Measurements from ENCODE around the gene SLC38A7.
A peak's percentile ranks its signal among the peaks of the same experiment; 100 is the strongest.

Gene SLC38A7

DNA sequence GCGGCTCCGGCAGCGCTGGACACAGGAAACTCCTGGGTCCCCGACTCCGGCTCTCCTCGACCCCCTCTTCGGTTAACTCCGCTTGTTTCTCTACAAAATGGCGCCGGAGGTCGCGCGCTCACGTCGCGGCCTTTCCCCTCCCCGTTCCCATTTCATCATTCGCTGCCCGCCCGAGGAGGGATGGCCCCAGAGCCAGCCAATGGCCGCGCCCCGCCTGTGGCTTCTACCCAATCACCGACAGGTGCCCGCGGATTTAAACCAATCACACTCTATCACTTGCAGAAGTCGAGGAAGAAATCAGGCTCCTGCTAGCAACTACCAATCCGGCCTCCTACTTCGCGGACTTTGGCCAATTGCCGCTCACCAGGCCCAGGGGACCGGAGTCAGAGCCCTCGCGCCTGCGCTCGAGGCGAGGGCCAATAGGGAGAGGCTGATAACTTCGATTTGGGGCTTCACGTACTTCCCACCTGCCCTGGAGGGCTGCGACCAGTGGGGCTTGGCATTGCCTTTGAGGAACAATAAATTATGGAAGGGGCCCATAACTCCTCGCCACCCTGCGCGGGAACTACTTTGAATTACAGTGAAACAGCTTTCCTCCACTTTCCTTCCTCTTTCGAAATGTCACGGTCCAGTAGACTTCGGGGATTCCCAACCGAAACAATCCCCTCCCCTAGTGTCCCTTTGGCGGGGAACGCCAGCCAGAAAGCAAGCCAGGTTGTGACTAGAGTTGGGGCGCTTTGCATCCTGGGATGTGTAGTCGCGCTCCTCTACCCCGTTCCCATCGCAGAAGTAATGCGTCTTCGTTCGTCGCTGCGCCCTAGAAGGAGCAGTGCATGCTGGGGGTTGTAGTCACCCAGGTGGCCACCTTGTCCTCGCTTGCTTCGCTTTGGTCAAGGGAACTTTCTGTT lies 54.6 kb downstream of the SLC38A7 start, which contains the start of gene CNOT1:
TSS of gene CNOT1 (minus strand) at position 94 of the 908 bp plus-strand sequence. CDS start 30,489 bp downstream, outside the sequence.
- DNase-seq = peak; percentile 95

DNA sequence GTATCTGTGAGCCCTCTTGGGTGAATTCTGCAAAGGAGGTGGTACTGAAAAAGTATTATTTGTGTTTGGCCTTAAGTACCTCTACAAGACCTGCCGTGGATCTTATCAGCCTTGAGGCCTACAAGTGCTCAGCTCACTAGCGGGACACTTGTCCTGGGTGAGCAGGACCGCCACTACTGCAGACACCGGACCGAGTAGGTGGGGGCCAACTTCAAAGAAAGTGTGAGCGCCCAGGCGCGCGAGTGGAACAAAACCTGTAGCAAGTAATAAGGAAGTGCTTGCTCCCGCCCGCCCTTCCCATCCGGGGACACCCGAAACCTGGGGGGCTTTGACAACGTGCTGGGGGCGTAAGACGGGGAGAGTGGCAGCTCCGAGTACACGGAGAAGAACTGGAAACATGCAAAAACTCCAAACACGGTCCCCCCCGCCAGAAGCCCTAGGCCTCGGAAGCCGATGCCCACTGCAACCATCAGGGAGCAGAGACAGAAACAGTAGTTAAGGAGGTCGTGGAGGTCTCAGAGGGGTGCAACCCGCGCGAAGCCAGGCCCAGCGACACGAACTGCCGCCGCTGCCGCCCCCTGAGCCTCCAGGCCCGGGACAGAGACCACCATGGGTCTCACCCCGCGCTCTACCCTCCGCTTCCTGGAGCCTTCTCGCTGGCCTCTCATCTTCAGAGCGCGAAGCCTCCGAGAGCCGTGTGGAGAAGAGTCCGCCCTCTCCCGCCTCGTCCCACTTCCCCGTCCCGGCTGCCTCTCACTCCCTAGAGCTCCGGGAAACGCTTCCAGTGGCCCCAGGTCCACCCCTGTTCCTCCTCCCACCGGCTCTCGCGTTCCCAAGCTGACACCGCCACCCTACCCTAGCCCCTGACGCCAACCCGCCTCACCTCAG lies 55.5 kb downstream of the SLC38A7 start:
- DNase-seq = peak; percentile 4

DNA sequence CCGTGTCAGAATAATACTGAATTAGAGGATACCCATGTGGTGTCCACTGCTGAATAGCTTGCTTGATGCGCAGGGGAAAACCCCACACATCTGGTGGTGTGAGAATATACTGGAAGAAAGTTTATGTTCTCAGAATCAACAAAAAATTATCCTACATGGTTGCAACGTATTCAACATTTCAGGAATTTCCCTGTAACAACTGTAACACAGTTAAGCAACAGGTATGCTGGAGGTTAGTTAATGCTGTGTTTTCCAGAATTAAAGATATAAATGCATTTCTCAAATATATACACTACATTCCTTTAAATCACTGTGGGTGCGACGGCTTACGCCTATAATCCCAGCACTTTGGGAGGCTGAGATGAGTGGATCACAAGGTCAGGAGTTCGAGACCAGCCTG lies 60.4 kb downstream of the SLC38A7 start:
- DNase-seq = no peak

DNA sequence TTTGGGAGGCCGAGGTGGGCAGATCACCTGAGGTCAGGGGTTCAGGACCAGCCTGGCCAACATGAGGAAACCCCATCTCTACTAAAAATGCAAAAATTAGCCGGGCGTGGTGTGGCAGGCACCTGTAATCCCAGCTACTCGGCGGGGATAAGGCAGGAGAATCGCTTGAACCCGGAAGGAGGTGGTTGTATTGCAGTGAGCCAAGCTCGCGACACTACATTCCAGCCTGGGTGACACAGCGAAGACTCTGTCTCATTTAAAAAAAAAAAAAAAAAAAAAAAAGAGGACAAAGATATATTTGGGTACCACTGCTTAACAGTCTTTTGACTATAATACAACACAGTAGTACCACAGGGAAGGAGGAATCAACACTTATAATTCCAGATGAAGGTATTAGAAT lies 64.2 kb downstream of the SLC38A7 start:
- no peak for DNase-seq

DNA sequence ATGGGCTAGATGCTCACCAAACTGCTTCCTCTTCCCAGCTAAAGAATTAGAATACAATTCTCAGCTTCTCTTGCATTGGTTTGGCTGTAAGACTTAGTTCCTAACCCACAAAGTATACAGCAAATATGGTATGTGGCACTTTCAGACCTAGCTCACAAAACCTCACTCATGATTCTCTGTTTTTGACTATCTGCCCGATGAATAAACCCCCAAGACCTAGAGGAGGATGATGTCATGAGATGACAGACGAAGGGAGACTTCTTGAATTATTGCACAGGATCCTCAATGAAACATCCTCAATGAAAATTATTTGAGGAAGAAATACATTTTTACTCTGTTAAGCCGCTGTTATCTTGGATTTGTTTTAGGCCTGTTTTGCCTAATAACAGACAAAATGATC lies 69.3 kb downstream of the SLC38A7 start:
- no peak for DNase-seq

Data from SIG-M5 (cell line).